Activated CD8-positive, alpha-beta memory T cell treated with anti-CD3 and anti-CD28 coated beads, Interleukin-2, amount 50 U/mL, for 4 hours (primary cell): ENCODE data around the gene PHACTR2.
"Not testable (repeated sequence)": the region's sequence is repeated elsewhere in the genome, so short reads cannot be mapped to it uniquely, and the experiment has no call there.

Experiments used
- DNase-seq: peaks from one replicate; pipeline ENCODE4 v3.0.0-alpha.2; 2020

The PHACTR2 gene

DNA sequence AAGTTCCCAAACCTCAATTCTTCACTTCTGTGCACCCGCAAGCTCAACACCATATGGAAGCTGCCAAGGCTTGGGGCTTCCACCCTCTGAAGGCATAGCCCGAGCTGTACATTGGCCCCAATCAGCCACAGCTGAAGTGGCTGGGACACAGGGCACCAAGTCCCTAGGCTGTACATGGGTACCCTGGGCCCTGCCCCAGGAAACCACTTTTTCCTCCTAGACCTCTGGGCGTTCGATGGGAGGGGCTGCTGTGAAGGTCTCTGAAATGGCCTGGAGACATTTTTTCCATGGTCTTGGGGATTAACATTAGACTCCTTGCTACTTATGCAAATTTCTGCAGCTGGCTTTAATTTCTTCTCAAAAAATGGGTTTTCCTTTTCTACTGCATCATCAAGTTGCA is 195.8 kb downstream of the PHACTR2 start:
- DNase-seq, result not testable (repeated sequence)

DNA sequence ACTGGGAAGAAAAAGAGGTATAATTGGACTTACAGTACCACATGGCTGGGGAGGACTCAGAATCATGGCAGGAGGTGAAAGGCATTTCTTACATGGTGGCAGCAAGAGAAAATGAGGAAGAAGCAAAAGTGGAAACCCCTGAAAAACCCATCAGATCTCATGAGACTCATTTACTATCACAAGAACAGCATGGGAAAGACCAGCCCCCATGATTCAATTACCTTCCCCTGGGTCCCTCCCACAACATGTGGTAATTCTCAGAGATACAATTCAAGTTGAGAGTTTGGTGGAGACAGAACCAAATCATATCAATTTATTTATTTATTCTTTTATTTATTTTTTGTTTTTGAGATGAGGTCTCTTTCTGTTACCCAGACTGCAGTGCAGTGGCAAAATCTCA is 196.7 kb downstream of the PHACTR2 start:
- not testable (repeated sequence) for DNase-seq

DNA sequence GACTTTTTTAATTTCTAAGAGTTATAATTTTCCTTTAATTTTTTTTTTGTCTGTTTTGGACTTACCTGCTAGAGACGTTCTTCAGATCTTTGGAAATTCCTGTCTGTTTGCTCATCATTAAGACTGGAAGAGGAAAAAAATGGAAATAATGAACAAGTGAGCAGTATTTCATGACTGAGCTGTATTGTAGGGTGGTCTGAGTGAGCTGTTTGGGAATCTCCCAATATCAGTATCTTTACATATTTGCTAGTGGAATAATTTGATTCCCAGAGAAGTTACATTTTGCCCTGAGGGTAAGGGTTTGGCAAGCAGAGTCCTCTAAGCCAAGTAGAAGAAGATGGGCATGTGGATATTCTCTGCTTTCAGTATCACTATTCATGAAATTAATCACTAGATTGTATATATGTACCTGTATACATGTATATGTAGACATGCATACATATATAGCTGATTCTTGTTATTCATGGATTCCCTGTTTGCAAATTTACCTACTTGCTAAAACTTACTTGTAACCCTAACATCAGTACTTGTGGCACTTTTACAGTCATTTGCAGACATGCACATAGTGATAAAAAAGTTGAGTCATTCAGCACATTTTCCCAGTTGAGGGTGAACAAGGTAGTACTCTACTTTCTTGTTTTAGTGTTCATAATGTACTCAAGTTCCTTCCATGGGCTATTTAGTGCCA is 200.0 kb downstream of the PHACTR2 start:
- no peak for DNase-seq

DNA sequence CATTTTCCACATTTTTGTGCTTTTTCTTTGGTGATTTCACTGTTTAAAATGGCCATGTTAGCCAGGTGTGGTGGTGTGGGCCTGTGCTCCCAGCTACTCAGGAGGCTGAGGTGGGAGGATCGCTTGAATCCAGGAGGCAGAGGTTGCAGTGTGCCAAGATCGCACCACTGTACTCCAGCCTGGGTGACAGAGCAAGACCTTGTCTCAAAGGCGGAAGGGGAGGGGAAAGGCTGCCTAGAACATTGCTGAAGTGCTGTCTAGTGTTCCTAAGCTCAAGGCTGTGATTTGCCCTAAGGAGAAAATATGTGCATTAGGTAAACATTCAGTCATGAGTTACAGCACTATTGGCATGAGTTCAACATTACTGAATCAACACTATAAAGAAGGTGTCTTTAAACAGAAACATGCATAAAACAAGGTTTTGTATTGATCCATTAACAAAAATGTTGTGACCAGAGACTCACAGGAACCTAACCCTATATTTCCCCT is 200.6 kb downstream of the PHACTR2 start:
- DNase-seq, result no peak

DNA sequence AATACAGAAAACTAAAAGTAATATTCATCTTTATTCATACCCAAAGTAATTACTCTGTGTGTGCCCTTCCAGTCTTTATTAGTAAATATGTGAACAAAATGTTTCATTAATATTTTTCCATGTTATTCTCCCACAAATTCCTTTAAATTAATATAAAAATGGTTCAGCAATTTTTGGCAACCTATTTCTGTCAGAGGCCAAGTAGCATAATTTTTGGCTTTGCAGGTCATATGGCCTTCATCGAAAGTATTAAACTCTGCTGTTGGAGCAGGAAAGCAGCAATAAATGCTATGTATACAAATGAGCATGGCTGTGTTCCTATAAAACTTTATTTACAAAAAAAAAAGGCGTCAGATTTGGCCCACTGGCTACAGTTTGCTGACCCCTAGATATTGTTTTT is 202.6 kb downstream of the PHACTR2 start:
- no peak for DNase-seq
